Measurements from ENCODE around the gene FAM98C. TPM values are rescaled to one million over a fixed set of nuclear protein-coding genes. Genes with fewer than 3 reads are reported as not detected.

Gene FAM98C
- polyA plus RNA-seq, 3 donors = 13.8 to 24.8 (median 16.9) TPM

DNA sequence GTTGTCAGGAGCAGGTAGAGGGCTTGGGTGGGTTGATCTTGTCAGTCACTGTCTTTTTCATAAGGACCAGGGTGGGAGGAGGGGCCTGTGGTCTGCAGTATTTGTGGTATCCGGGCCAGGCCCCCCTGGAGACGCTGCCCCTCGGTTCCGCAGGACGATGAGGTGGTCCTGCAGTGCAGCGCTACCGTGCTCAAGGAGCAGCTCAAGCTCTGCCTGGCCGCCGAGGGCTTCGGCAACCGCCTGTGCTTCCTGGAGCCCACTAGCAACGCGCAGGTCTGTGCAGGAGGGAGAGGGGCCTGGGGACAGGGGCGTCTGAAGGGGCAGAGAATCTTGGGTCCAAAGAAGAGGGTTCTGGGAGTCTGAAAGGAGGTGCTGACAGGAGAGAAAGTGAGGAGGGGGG is 37.7 kb downstream of the FAM98C start:
- 67 to 80% (median 78%) methylated on average over 14 of the region's 14 CpGs for WGBS, 3 donors
- no peak overlapping the region for H3K27ac ChIP-seq (ENCODE audit: low read depth, low read length)

DNA sequence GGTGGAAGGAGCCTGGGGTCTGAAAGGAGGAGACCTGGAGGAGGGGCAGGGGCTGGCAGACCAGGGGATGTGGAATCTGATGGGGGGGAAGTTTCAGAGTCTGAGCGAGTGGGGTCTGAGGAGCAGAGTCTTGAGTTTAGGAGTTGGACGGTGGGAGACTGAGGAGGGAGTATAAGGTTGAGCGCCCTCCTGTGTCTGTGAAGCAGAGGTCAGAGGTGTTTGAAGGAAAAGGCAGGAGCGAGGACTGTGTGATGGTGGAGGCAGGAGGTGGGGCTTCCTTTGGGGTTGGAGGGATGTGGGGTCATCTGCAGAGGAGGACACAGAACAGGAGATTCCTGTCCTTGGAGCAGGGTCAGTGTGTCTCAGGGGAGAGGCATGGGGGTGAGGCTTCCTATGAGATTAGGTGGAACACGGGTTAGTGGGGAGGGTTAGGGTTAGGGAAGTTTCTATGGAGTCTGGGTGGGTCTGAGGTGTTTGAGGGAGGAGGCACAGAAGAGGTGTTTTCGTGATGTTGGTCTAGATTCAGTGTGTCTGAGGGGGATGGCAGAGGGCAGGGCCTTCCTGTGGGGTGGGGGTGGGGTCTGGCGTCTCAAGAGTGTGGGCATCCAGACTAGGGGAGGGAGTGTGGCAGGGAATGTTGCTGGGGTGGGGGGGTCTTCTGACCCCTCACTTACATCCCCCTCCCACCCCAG is 38.9 kb downstream of the FAM98C start:
- WGBS, 3 donors = 35 to 45% (median 42%) methylated on average over 7 of the region's 7 CpGs
- H3K27ac ChIP-seq (ENCODE audit: low read depth, low read length) = no peak overlapping the region

DNA sequence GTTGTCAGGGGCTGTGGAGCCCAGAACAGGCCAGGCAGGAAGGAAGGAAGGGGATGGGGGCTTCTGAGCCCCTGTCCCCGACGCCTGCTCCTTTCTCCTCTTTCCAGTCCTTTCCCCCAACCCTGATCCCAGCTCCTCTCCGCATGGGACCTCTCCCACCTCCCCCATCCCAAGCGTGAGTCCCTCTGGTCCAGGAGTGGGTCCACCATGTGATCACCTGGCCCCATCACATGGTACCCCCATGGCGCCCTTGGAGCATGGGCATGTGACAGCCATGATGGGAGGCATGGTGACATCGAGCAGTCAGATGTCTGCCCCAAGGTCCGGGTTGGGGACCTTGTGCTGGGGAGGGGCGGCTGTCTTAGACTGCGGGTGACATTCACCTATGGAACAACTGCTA is 39.8 kb downstream of the FAM98C start:
- no peak overlapping the region for H3K27ac ChIP-seq (ENCODE audit: low read depth, low read length)
- WGBS, 3 donors = 77 to 89% (median 79%) methylated on average over 8 to 9 of the region's 9 CpGs

DNA sequence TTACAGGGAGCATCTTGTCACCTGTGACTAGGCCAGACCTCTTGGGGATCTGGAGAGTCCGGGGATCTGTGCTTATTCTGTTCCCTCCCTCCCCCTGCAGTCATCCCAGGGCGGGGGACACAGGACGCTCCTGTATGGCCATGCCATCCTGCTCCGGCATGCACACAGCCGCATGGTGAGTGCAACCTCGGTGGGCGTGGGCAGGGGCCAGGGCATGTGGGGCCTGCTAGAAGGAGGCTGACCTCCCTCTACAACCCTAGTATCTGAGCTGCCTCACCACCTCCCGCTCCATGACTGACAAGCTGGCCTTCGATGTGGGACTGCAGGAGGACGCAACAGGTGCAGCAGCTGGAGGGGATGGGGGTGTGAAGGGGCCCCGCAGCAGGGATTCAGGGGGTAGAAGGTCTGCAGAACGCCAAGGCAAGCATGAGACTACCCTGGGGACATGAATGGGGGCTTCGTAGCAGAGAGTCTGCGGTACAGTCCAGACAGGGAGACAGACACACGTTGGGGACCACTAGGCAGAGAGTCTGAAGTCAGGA is 40.6 kb downstream of the FAM98C start:
- 72 to 88% (median 85%) methylated on average over 15 of the region's 15 CpGs for WGBS, 3 donors
- H3K27ac ChIP-seq (ENCODE audit: low read depth, low read length) = no peak overlapping the region

DNA sequence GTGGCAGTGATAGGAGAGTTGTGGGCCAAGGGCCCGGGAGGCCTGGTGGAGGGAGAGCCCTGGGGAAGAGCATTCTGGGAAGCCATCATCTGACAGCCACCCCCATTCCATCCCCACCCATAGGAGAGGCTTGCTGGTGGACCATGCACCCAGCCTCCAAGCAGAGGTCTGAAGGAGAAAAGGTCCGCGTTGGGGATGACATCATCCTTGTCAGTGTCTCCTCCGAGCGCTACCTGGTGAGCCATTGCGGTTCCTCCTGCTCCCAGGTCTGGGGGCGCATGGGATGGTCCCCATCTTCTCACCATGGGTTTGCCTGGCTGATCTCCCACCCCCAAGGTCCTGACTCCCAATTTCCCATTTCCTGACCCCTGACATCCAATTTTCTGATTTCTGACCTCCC is 41.1 kb downstream of the FAM98C start:
- WGBS, 3 donors = 89 to 91% (median 90%) methylated on average over 7 of the region's 7 CpGs
- H3K27ac ChIP-seq (ENCODE audit: low read depth, low read length) = no peak overlapping the region

DNA sequence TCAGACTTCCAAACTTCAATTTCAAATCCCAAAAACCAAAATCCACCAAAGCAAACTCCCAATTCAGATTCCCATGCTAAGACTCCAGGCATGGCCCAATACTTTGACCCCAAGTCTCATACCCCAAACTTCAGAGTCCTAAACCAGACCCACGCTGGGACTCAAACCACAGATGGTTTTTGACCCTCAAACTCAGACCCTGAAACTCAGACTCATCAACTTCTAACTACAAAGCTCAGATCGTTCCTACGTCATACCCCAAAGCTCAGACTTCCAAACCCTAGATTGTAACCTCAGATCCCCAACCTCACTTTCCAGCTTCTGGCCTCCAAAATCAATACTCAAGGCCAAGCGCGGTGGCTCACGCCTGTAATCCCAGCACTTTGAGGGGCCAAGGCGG is 42.5 kb downstream of the FAM98C start:
- no peak overlapping the region for H3K27ac ChIP-seq (ENCODE audit: low read depth, low read length)
- 93 to 94% (median 94%) methylated on average over 7 of the region's 7 CpGs for WGBS, 3 donors

DNA sequence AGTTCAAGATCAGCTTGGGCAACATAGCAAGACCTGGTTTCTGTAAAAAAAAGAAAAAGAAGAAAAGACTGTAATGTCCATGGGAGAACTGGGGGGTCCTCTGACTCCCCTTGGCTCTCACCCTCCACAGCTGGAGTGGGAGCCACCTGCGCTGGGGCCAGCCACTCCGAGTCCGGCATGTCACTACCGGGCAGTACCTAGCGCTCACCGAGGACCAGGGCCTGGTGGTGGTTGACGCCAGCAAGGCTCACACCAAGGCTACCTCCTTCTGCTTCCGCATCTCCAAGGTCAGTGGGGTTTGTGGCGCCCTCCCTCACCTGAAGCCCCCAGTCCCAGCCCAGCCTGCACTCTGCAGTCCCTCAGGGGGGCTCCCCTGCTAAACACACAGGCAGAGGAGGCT is 45.3 kb downstream of the FAM98C start:
- WGBS, 3 donors = 90 to 93% (median 92%) methylated on average over 9 of the region's 9 CpGs
- no peak overlapping the region for H3K27ac ChIP-seq (ENCODE audit: low read depth, low read length)

DNA sequence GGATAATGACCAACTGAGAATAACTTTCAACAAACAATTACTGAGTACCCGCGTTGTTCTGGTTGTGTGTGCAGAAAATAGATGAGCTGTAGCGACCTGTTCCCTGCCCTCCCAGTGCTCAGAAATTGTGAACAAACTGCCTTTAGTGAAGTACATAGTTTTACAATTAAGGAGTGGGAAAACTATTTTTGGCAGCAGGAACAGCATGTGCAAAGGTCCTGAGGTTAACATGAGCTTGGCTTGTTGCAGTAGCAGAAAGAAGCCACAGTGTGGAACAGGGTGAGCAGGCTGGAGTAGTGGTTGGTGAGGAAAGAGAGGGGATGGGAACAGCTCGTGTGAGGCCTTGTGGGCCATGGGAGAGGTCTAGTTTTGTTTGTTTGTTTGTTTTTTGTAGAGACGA is 46.6 kb downstream of the FAM98C start:
- 77 to 86% (median 78%) methylated on average over 5 of the region's 5 CpGs for WGBS, 3 donors
- no peak overlapping the region for H3K27ac ChIP-seq (ENCODE audit: low read depth, low read length)

DNA sequence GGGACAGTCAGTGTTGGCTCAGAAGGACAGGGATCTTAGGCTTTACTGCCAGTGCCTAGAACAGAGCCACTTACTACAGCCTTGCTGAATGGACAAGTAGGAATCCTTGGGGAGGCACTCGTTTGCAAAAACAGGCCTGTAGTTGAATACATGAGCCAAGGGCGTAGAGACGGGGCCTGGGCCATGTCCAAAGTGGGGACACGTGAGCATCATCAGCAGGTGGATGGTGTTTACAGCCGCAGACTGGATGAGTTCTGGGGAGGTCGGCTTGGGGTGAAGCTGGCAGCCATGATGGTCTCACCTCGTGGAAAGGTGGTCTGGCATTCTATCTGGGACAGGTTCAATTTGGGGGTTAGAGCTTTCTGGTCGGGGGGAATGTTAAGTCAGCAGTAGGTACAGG is 48.1 kb downstream of the FAM98C start:
- 73 to 86% (median 77%) methylated on average over 8 of the region's 8 CpGs for WGBS, 3 donors
- no peak overlapping the region for H3K27ac ChIP-seq (ENCODE audit: low read depth, low read length)

DNA sequence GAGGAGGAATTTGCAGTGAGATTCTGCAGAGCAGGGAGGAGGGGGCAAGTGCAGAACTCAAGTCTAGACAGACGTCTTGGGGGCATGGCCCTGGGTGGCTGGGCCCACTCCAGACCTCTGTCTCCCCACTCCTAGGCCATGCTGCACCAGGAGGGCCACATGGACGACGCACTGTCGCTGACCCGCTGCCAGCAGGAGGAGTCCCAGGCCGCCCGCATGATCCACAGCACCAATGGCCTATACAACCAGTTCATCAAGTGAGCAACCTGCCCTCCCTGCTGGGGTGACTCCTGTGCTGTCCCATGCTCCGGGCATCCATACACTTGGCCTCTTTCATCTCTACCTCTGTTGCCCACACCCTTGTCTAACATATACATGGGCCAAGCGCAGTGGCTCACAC is 48.7 kb downstream of the FAM98C start:
- WGBS, 3 donors = 82 to 93% (median 89%) methylated on average over 8 to 9 of the region's 9 CpGs
- no peak overlapping the region for H3K27ac ChIP-seq (ENCODE audit: low read depth, low read length)

DNA sequence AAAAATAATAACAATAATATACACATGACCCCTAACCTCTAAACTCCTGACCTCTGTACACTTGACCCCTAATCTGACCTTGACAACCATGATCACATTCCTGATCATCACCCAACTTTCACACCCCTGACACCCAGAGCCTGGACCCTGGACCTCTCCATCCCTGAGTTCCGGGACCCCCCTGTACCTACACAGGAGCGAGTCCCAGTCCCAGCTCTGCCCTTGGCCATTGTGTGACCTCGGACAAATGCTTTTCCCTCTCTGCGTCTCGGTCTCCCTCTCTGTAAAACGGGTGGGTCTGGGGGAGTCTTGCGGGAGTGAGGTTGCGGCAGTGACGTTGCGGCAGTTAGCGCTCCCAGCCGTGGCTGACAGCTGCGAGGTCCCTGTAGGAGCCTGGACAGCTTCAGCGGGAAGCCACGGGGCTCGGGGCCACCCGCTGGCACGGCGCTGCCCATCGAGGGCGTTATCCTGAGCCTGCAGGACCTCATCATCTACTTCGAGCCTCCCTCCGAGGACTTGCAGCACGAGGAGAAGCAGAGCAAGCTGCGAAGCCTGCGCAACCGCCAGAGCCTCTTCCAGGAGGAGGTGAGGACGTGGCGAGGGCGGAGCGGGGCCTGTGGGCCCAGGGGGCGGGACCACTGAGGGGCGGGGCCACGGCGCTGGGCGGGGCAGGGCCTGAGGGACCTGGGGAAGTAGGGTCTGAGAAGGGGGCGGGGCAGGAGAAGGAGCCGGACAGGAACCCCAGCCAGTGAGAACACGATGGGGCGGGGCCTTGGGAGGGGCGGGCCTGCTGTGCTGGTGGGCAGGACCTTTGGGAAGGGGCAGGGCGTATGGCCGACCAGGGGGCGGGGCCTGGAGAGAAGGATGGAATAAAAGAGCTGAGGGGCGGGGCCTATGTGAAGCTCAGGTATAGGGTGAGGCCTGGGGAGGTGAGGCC is 49.8 kb downstream of the FAM98C start:
- no peak overlapping the region for H3K27ac ChIP-seq (ENCODE audit: low read depth, low read length)
- 63 to 79% (median 64%) methylated on average over 37 to 45 of the region's 45 CpGs for WGBS, 3 donors

DNA sequence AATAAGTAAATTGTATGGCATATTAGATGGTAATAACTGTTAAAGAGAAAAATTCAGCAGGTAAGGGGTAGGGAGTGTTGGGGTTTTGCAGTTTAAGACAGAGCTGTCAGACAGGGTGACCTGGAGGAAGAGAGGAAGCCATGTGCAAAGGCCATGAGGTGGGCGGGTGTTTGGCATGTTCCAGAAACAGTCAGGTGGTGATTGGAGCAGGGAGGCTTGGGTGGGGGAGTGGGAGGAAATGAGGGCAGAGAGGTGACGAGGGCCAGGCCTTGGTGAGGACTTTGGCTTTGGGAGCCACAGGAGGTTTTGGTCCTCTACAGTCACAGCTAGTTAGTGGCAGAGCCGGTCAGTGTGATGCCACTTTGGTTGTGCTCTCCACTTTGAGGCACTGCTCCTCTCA is 50.7 kb downstream of the FAM98C start:
- no peak overlapping the region for H3K27ac ChIP-seq (ENCODE audit: low read depth, low read length)
- 59 to 78% (median 76%) methylated on average over 3 of the region's 3 CpGs for WGBS, 3 donors

DNA sequence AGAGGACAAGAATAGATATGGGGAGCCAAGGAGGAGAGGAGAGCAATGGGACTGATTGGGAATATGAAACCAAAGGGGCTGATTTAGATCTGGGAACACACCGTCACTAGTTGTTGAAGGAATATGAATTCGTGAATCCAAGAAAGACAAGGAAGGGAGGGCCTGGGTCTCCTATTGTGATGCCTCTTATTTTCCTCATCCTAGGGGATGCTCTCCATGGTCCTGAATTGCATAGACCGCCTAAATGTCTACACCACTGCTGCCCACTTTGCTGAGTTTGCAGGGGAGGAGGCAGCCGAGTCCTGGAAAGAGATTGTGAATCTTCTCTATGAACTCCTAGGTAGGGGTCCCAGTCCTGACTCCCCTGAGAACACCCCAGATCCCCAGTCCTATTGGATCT is 52.1 kb downstream of the FAM98C start:
- 35 to 60% (median 59%) methylated on average over 4 of the region's 4 CpGs for WGBS, 3 donors
- H3K27ac ChIP-seq (ENCODE audit: low read depth, low read length) = no peak overlapping the region

DNA sequence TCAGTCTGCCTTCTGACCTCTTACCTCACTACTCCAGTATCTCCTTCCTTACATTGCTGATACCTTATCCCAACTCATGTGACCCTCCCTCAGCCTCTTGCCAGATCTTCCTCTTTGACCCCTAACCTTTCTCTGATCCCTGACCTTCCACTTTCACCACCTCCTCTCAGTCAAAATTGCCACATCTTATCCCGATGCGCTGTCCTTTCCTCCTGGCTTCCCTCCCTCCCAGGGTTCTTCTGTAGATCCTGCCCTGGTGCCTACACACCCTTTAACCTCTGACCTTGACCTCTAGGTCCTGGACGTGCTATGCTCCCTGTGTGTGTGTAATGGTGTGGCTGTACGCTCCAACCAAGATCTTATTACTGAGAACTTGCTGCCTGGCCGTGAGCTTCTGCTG is 54.3 kb downstream of the FAM98C start:
- 65 to 77% (median 69%) methylated on average over 5 of the region's 5 CpGs for WGBS, 3 donors

DNA sequence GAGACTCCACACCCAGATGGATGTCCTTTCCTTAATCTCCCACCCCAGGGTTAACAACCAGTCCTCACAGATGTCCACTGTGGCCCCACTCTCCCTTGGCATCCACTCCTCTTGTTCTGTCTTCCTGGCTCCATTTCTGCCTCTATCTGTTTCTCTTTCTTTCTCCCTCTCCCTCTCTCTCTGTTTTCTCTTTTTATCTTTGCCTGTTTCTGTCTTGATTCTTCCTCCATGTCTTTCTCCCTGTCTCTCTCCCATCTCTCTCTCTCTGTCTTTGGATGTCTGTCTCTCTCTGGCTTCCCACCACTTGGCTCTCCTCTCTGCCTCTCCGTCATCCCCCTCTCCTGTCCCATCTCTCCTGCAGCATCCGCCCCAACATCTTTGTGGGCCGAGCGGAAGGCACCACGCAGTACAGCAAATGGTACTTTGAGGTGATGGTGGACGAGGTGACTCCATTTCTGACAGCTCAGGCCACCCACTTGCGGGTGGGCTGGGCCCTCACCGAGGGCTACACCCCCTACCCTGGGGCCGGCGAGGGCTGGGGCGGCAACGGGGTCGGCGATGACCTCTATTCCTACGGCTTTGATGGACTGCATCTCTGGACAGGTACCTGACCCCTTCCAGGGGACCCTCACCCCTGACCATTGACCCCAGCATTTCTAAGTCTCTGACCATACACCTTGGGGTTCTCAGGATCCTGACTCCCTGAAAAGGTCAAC is 55.0 kb downstream of the FAM98C start:
- 87 to 91% (median 91%) methylated on average over 15 of the region's 15 CpGs for WGBS, 3 donors

More for the DNA sequence above, 54.3 kb downstream of the FAM98C start:
- no peak overlapping the region for H3K27ac ChIP-seq (ENCODE audit: low read depth, low read length)

More for the DNA sequence above, 55.0 kb downstream of the FAM98C start:
- no peak overlapping the region for H3K27ac ChIP-seq (ENCODE audit: low read depth, low read length)
